ENCODE measurements around the gene FGR.
A peak's percentile ranks its signal among the peaks of the same experiment; 100 is the strongest.
"Not testable (repeated sequence)": the region's sequence is repeated elsewhere in the genome, so short reads cannot be mapped to it uniquely, and the experiment has no call there.

The FGR gene

GRCh38 chr1:27635396-27636142 lies 584 bp upstream of the FGR start:
- no peak for DNase-seq

GRCh38 chr1:27634177-27634984 lies 604 bp downstream of the FGR start:
- no peak for DNase-seq

GRCh38 chr1:27633640-27634176 lies 1.3 kb downstream of the FGR start:
- no peak for DNase-seq

GRCh38 chr1:27633298-27633610 lies 1.7 kb downstream of the FGR start:
- no peak for DNase-seq

- no peak for DNase-seq
Measured at GRCh38 chr1:27632387-27633297, 2.3 kb downstream of the FGR start.

GRCh38 chr1:27630859-27631491 lies 4.0 kb downstream of the FGR start:
- peak in 1 of 58 donors; percentile 36 for DNase-seq

GRCh38 chr1:27628712-27629111 lies 6.3 kb downstream of the FGR start:
- DNase-seq, result no peak

GRCh38 chr1:27627733-27628132 lies 7.3 kb downstream of the FGR start:
- not testable (repeated sequence) for DNase-seq

- no peak for DNase-seq
Measured at GRCh38 chr1:27627061-27627460, 7.9 kb downstream of the FGR start.

GRCh38 chr1:27626031-27626935 lies 8.7 kb downstream of the FGR start:
- peak in 1 of 58 donors; percentile 13 for DNase-seq

GRCh38 chr1:27624467-27625178 lies 10.4 kb downstream of the FGR start:
- DNase-seq, result peak in 3 of 58 donors; percentile 12 to 26 (median 18)

GRCh38 chr1:27623327-27624212 lies 11.4 kb downstream of the FGR start:
- DNase-seq, result no peak

GRCh38 chr1:27622828-27623227 lies 12.2 kb downstream of the FGR start:
- no peak for DNase-seq

GRCh38 chr1:27621051-27621920 lies 13.7 kb downstream of the FGR start:
- DNase-seq, result no peak

GRCh38 chr1:27619782-27620438 lies 15.1 kb downstream of the FGR start:
- DNase-seq, result not testable (repeated sequence)

GRCh38 chr1:27618341-27619082 lies 16.5 kb downstream of the FGR start:
- DNase-seq, result no peak

Data from anterior cingulate cortex (tissue), 58 donors.